Embryonic facial prominence (tissue), 1 donor: ENCODE data around the gene UBALD2.
"Not testable (repeated sequence)": the region's sequence is repeated elsewhere in the genome, so short reads cannot be mapped to it uniquely, and the experiment has no call there.

Experiments used
- DNase-seq: peaks from one replicate; pipeline ENCODE4 v3.0.0-alpha.2; 2016; ENCODE audit errors: extremely low spot score

Gene UBALD2

GRCh38 chr17:76244721-76245120, 20.4 kb upstream of the UBALD2 start:
- not testable (repeated sequence) for DNase-seq

- DNase-seq = no peak
Measured at GRCh38 chr17:76246080-76247066, 18.8 kb upstream of the UBALD2 start.

- DNase-seq = no peak
Measured at GRCh38 chr17:76247304-76247703, 17.8 kb upstream of the UBALD2 start.

GRCh38 chr17:76248013-76248782, 16.9 kb upstream of the UBALD2 start:
- no peak for DNase-seq

GRCh38 chr17:76250141-76250540, 15.0 kb upstream of the UBALD2 start:
- no peak for DNase-seq

- no peak for DNase-seq
Measured at GRCh38 chr17:76251478-76252039, 13.6 kb upstream of the UBALD2 start.

- DNase-seq = no peak
Measured at GRCh38 chr17:76252040-76252954, 12.9 kb upstream of the UBALD2 start.

- not testable (repeated sequence) for DNase-seq
Measured at GRCh38 chr17:76252967-76253766, 12.0 kb upstream of the UBALD2 start.

- no peak for DNase-seq
Measured at GRCh38 chr17:76253841-76254240, 11.3 kb upstream of the UBALD2 start.

- no peak for DNase-seq
Measured at GRCh38 chr17:76254275-76254674, 10.9 kb upstream of the UBALD2 start.

GRCh38 chr17:76255801-76256429, 9.2 kb upstream of the UBALD2 start:
- DNase-seq = no peak

GRCh38 chr17:76256430-76257050, 8.6 kb upstream of the UBALD2 start:
- not testable (repeated sequence) for DNase-seq

GRCh38 chr17:76260220-76260619, 4.9 kb upstream of the UBALD2 start:
- no peak for DNase-seq

GRCh38 chr17:76260669-76261068, 4.5 kb upstream of the UBALD2 start:
- no peak for DNase-seq

GRCh38 chr17:76261421-76262215, 3.5 kb upstream of the UBALD2 start:
- no peak for DNase-seq

- DNase-seq = no peak
Measured at GRCh38 chr17:76262732-76263344, 2.3 kb upstream of the UBALD2 start.

- no peak for DNase-seq
Measured at GRCh38 chr17:76263896-76264295, 1.3 kb upstream of the UBALD2 start.

GRCh38 chr17:76264425-76264754, 758 bp upstream of the UBALD2 start:
- DNase-seq = no peak
